ENCODE data around the gene FILIP1L. TPM values are rescaled to one million over a fixed set of nuclear protein-coding genes. Genes with fewer than 3 reads are reported as not detected.
A peak's percentile ranks its signal among the peaks of the same experiment; 100 is the strongest.

FILIP1L gene
- total and polyA plus RNA-seq, 2 donors from 2014 or later: 5.5 to 25.5 TPM

DNA sequence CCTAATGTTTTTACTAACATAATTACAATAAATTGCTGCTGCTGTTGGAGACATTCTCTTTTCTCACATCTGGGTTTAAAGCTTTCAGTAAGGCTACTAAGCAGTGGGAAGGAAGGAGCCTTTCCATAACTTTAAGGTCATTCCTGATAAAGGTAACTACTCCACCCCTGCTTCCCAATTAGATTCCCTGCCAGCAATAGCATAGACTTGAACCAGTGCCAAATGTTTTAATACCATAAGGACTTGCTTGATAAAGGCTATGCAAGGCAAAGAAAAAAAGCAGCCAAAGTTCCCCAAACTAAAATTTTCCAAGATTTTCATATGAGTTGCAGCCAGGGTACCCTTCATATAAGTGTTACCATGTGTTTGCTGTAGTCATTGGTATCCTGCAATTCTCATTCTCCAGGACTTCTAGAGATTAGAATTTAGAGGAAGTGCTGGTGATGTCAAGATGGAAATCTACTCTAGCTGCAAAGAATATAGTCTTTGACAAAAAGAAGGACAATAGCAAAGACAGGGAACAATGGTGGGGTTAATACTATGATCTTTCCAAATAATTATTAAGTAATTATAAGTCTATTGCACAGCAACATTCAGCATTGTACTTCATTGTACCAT lies 106.1 kb downstream of the FILIP1L start:
- TF ChIP-seq, protein P1, sequence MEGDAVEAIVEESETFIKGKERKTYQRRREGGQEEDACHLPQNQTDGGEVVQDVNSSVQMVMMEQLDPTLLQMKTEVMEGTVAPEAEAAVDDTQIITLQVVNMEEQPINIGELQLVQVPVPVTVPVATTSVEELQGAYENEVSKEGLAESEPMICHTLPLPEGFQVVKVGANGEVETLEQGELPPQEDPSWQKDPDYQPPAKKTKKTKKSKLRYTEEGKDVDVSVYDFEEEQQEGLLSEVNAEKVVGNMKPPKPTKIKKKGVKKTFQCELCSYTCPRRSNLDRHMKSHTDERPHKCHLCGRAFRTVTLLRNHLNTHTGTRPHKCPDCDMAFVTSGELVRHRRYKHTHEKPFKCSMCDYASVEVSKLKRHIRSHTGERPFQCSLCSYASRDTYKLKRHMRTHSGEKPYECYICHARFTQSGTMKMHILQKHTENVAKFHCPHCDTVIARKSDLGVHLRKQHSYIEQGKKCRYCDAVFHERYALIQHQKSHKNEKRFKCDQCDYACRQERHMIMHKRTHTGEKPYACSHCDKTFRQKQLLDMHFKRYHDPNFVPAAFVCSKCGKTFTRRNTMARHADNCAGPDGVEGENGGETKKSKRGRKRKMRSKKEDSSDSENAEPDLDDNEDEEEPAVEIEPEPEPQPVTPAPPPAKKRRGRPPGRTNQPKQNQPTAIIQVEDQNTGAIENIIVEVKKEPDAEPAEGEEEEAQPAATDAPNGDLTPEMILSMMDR (IDR thresholded peaks at IDR 0.05; ENCODE audit: borderline replicate concordance, extremely low read depth, insufficient read depth): no peak
- FAIRE-seq: no peak

DNA sequence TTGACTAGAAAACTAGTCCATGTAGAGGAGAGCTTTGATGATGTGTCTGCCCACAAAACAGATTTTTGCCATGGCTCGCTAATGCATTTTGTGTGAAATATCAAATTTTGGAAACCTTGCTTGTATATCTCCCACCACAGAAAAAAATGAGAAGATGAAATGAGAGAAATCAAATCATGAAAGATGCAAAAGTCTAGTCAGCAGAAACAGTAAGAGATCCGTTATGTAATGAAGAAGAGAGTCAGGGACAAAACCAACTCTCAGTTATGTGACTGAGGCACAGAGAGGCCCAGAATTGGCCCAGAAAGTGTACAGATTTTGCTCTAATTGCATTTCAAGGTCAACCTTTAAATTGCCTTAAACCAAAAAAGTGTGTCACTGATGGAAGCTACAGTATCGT lies 107.0 kb downstream of the FILIP1L start:
- Histone ChIP-seq H3K9ac (ENCODE audit: low read length in 3 of 3) (no peak overlapping the region), H3K4me1 (ENCODE audit: control insufficient read depth in 2 of 3, insufficient read depth in 2 of 3, low read depth in 1 of 3, low read length in 3 of 3) (peaks cover 9 to 22% (median 10%) of the 10 kb centered on the region in 3 donors), H3K27ac (ENCODE audit: low read depth in 2 of 2, low read length in 2 of 2) (no peak overlapping the region), H3K36me3 (ENCODE audit: control insufficient read depth in 2 of 3, insufficient read depth in 3 of 3, low read length in 3 of 3) (no peaks in the 10 kb centered on the region), H3K27me3 (ENCODE audit: control insufficient read depth, insufficient read depth, low read length) (no peaks in the 10 kb centered on the region), H3K9me3 (ENCODE audit: control insufficient read depth in 2 of 3, insufficient read depth in 1 of 3, low read length in 3 of 3) (no peaks in the 10 kb centered on the region), H3K4me3 (ENCODE audit: low read length in 3 of 3) (no peak overlapping the region)
- FAIRE-seq (no peak), DNase-seq (no peak)
- intact Hi-C loops (cut with DNase I): no loop called here
- TF ChIP-seq, protein P1 (IDR thresholded peaks at IDR 0.05; ENCODE audit: borderline replicate concordance, extremely low read depth, insufficient read depth): no peak

More for the DNA sequence above, 106.1 kb downstream of the FILIP1L start:
- Histone ChIP-seq H3K36me3 (ENCODE audit: control insufficient read depth in 2 of 3, insufficient read depth in 3 of 3, low read length in 3 of 3) (no peaks in the 10 kb centered on the region), H3K9ac (ENCODE audit: low read length in 3 of 3) (no peak overlapping the region), H3K27ac (ENCODE audit: low read depth in 2 of 2, low read length in 2 of 2) (no peak overlapping the region), H3K27me3 (ENCODE audit: control insufficient read depth, insufficient read depth, low read length) (no peaks in the 10 kb centered on the region), H3K4me1 (ENCODE audit: control insufficient read depth in 2 of 3, insufficient read depth in 2 of 3, low read depth in 1 of 3, low read length in 3 of 3) (peaks cover 2 to 21% (median 10%) of the 10 kb centered on the region in 3 donors), H3K4me3 (ENCODE audit: low read length in 3 of 3) (no peak overlapping the region), H3K9me3 (ENCODE audit: control insufficient read depth in 2 of 3, insufficient read depth in 1 of 3, low read length in 3 of 3) (no peaks in the 10 kb centered on the region)
- DNase-seq: peak in 1 of 5 donors; percentile 30
- intact Hi-C loops (cut with DNase I): no loop called here

DNA sequence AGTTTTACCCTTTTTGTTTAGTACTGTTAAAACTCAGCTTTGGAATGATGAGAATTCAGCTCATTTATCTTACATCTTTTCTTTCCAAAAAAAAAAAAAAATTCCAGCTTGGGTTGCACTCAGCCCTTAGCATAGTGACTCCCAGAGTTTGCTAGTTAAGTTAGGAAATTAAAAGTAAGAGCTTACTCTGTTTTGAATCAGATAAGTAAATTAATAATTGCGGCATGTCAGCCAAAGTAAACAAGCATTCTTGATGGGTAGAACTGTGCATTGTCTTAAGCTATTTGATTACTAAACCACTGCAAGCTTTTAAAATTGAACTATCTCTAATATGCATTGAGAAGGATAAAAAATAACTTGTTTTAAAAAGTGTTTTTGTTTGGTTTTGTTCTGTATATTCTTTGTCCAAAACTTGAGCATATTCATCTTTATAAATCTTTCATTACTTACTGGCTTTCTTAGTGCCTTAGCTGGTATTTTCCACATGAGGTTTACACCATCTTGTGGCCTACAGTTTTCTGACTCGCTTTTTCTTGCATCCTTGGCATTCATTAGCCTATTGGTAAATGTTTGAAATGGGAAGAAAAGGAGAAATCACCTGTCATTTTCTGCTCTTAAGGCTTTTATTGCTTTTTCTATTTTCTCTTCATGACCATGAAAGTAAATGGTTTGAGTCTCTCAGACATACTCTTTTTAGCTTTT lies 107.6 kb downstream of the FILIP1L start:
- Histone ChIP-seq H3K36me3 (ENCODE audit: control insufficient read depth in 2 of 3, insufficient read depth in 3 of 3, low read length in 3 of 3) (no peaks in the 10 kb centered on the region), H3K9ac (ENCODE audit: low read length in 3 of 3) (no peak overlapping the region), H3K9me3 (ENCODE audit: control insufficient read depth in 2 of 3, insufficient read depth in 1 of 3, low read length in 3 of 3) (no peaks in the 10 kb centered on the region), H3K4me1 (ENCODE audit: control insufficient read depth in 2 of 3, insufficient read depth in 2 of 3, low read depth in 1 of 3, low read length in 3 of 3) (peaks cover 9 to 22% (median 10%) of the 10 kb centered on the region in 3 donors), H3K27me3 (ENCODE audit: control insufficient read depth, insufficient read depth, low read length) (no peaks in the 10 kb centered on the region), H3K4me3 (ENCODE audit: low read length in 3 of 3) (no peak overlapping the region), H3K27ac (ENCODE audit: low read depth in 2 of 2, low read length in 2 of 2) (peak overlapping the region in 1 of 2 donors; percentile 23)
- TF ChIP-seq, protein P1 (IDR thresholded peaks at IDR 0.05; ENCODE audit: borderline replicate concordance, extremely low read depth, insufficient read depth): no peak
- intact Hi-C loops (cut with DNase I): no loop called here
- DNase-seq (peak in 2 of 5 donors; percentile 54 to 70), FAIRE-seq (no peak)
